Smooth muscle cell (in vitro differentiated cells): ENCODE measurements around the gene XRN1. TPM values are rescaled to one million over a fixed set of nuclear protein-coding genes. Genes with fewer than 3 reads are reported as not detected.

Experiments
- DNase-seq: peaks from one replicate; lab custom pipeline; 2025; ENCODE audit not compliant: unreplicated experiment; lab: John Stamatoyannopoulos, UW
- H2AFZ ChIP-seq: fragments of 200-600 bp; sonication (generic); 2 replicates; pipeline ENCODE4 v1.6.0; 2016; ENCODE audit warnings: antibody characterized with exemption, low read depth, mild to moderate bottlenecking
- H3F3A ChIP-seq: fragments of 200-600 bp; sonication (generic); 2 replicates; pipeline ENCODE4 v1.6.0; 2017; ENCODE audit warnings: antibody characterized with exemption, low read depth
- H3K27ac ChIP-seq: fragments of 200-600 bp; sonication (generic); 2 replicates; pipeline ENCODE4 v1.5.1; 2016; ENCODE audit warnings: low read depth, mild to moderate bottlenecking
- H3K27me3 ChIP-seq: fragments of 200-600 bp; sonication (generic); 2 replicates; pipeline ENCODE4 v1.6.1; 2016; ENCODE audit warnings: low read depth, mild to moderate bottlenecking
- H3K36me3 ChIP-seq: fragments of 200-600 bp; sonication (generic); 2 replicates; pipeline ENCODE4 v1.5.1; 2016; ENCODE audit warnings: low read depth
- H3K4me1 ChIP-seq: fragments of 200-600 bp; sonication (generic); 2 replicates; pipeline ENCODE4 v1.5.1; 2016; ENCODE audit warnings: low read depth
- H3K4me2 ChIP-seq: fragments of 200-600 bp; sonication (generic); 2 replicates; pipeline ENCODE4 v1.6.0; 2016; ENCODE audit warnings: mild to moderate bottlenecking
- H3K4me3 ChIP-seq: fragments of 200-600 bp; sonication (generic); 2 replicates; pipeline ENCODE4 v1.5.1; 2016; ENCODE audit warnings: mild to moderate bottlenecking
- H3K79me2 ChIP-seq: fragments of 200-600 bp; sonication (generic); 2 replicates; pipeline ENCODE4 v1.6.0; 2016; ENCODE audit warnings: low read depth, mild to moderate bottlenecking
- H3K9ac ChIP-seq: fragments of 200-600 bp; sonication (generic); 2 replicates; pipeline ENCODE4 v1.6.0; 2016; ENCODE audit warnings: low read depth
- H3K9me3 ChIP-seq: fragments of 200-600 bp; sonication (generic); replicated peaks from 2 replicates; pipeline ENCODE4 v1.5.1; 2016; ENCODE audit warnings: low read depth
- H4K20me1 ChIP-seq: fragments of 200-600 bp; sonication (generic); 2 replicates; pipeline ENCODE4 v1.6.0; 2016; ENCODE audit warnings: low read depth
- WGBS: methylation state at CpG from one replicate; pipeline ENCODE4 v1.1.7; 2016; ENCODE audit warnings: low lambda C conversion rate; 5-methylcytosine and 5-hydroxymethylcytosine counted together
- polyA plus RNA-seq: library from polyadenylated mRNA; unstranded; fragments of >200 nt; fragmentation: Nextera tagmentation; extraction: Ambion mirVana; gene quantifications from 2 replicates; pipeline ENCODE4 v1.2.1, GENCODE V29; 2016
- total RNA-seq: library from RNA; depleted of rRNA; stranded (reverse); fragments of >200 nt; gene quantifications from 2 replicates; pipeline ENCODE4 v1.2.3, GENCODE V29; 2014
- TF ChIP-seq, protein P1 (sequence below): fragments of 200-600 bp; sonication (generic); IDR thresholded peaks from 2 replicates; pipeline ENCODE4 v1.5.1; 2017; ENCODE audit warnings: borderline replicate concordance, mild to moderate bottlenecking, antibody characterized with exemption; ENCODE audit not compliant: insufficient read depth, poor library complexity, severe bottlenecking

Gene XRN1
- total and polyA plus RNA-seq, 2 experiments from 2014 or later = 7.5 to 37.1 TPM

DNA sequence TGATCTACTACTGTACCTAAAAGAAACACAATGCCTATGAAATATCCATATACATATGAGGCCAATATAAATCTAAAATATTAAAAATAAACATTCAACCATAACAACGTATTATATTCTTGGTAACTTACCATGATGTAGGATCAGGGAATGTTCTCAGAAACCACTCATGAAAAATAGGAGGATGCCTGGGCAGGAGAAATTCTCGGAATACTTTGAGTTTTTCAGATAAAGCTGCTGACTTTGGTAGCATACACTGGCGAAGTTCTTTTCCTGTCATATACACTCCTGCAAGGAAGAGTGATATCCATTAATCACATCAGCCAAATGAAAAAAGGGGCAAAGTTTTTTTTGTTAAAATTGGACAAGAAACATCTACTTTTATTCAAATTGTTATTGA, 11.3 kb upstream of the XRN1 start:
- Histone ChIP-seq H3K9ac (no peak overlapping the region), H2AFZ (no peak overlapping the region), H3K79me2 (no peaks in the 10 kb centered on the region), H3K4me2 (no peak overlapping the region), H3K36me3 (peaks cover 17% of the 10 kb centered on the region), H3K27me3 (no peaks in the 10 kb centered on the region), H3K4me3 (no peak overlapping the region), H3F3A (no peaks in the 10 kb centered on the region), H3K27ac (no peak overlapping the region), H3K9me3 (no peaks in the 10 kb centered on the region), H4K20me1 (no peaks in the 10 kb centered on the region), H3K4me1 (no peaks in the 10 kb centered on the region)
- no peak for DNase-seq
- TF ChIP-seq, protein P1, sequence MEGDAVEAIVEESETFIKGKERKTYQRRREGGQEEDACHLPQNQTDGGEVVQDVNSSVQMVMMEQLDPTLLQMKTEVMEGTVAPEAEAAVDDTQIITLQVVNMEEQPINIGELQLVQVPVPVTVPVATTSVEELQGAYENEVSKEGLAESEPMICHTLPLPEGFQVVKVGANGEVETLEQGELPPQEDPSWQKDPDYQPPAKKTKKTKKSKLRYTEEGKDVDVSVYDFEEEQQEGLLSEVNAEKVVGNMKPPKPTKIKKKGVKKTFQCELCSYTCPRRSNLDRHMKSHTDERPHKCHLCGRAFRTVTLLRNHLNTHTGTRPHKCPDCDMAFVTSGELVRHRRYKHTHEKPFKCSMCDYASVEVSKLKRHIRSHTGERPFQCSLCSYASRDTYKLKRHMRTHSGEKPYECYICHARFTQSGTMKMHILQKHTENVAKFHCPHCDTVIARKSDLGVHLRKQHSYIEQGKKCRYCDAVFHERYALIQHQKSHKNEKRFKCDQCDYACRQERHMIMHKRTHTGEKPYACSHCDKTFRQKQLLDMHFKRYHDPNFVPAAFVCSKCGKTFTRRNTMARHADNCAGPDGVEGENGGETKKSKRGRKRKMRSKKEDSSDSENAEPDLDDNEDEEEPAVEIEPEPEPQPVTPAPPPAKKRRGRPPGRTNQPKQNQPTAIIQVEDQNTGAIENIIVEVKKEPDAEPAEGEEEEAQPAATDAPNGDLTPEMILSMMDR = no peak
- 88% methylated on average over 3 of the region's 3 CpGs for WGBS

DNA sequence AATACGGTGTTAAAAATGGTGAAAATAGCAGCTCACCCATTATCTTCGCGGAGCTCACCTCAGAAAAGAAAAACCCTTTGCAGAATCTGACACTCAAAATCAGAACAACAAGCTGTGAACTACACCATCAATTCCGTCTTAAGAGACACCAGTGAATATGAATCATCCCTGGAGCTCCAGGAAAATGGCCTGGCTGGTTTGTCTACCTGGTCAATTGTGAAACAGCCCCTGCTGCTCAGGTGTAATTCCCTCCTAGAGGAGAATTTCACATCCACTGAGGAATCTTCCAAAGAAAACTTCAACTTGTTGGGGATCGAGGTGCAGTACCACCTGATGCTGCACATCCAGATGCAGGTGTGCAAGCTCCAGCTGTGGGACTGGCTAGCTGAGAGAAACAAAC, 3.0 kb upstream of the XRN1 start:
- H3K9me3 ChIP-seq = no peaks in the 10 kb centered on the region
- no peaks in the 10 kb centered on the region for H3K27me3 ChIP-seq
- H3K27ac ChIP-seq = no peak overlapping the region
- DNase-seq = no peak
- no peak overlapping the region for H3K9ac ChIP-seq
- H3K4me3 ChIP-seq = no peak overlapping the region
- peaks cover 20% of the 10 kb centered on the region for H3K79me2 ChIP-seq
- TF ChIP-seq, protein P1 = no peak
- H2AFZ ChIP-seq = no peak overlapping the region
- peaks cover 2% of the 10 kb centered on the region for H4K20me1 ChIP-seq
- WGBS = 94% methylated on average over 5 of the region's 5 CpGs
- H3K36me3 ChIP-seq = peaks cover 7% of the 10 kb centered on the region
- no peaks in the 10 kb centered on the region for H3F3A ChIP-seq
- no peak overlapping the region for H3K4me2 ChIP-seq
- peaks cover 15% of the 10 kb centered on the region for H3K4me1 ChIP-seq

DNA sequence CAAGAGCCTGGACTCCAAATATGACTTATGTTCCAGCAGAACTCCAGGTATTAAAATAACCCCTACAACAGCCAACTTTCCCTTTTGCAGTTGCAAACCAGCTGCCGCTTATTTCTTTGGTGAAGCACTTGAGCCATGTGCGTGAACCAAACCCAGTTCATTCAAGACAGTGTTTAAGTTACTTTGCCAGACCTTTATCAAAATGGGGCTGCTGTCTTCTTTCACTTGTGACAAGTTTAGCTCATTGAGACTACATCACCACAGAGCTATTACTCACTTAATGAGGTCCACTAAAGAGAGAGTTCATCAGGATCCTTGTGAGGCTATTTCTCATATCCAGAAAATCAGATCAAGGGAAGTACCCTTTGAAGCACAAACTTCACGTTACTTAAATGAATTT, 2.4 kb upstream of the XRN1 start:
- Histone ChIP-seq H3K4me2 (no peak overlapping the region), H3K79me2 (peaks cover 27% of the 10 kb centered on the region), H3K27ac (no peak overlapping the region), H3K4me1 (peaks cover 17% of the 10 kb centered on the region), H3K27me3 (no peaks in the 10 kb centered on the region), H3K9me3 (no peaks in the 10 kb centered on the region), H4K20me1 (peaks cover 9% of the 10 kb centered on the region), H3K36me3 (peaks cover 7% of the 10 kb centered on the region), H3F3A (no peaks in the 10 kb centered on the region), H3K4me3 (no peak overlapping the region), H2AFZ (no peak overlapping the region), H3K9ac (no peak overlapping the region)
- WGBS = 82% methylated on average over 3 of the region's 3 CpGs
- no peak for DNase-seq
- TF ChIP-seq, protein P1 = no peak

DNA sequence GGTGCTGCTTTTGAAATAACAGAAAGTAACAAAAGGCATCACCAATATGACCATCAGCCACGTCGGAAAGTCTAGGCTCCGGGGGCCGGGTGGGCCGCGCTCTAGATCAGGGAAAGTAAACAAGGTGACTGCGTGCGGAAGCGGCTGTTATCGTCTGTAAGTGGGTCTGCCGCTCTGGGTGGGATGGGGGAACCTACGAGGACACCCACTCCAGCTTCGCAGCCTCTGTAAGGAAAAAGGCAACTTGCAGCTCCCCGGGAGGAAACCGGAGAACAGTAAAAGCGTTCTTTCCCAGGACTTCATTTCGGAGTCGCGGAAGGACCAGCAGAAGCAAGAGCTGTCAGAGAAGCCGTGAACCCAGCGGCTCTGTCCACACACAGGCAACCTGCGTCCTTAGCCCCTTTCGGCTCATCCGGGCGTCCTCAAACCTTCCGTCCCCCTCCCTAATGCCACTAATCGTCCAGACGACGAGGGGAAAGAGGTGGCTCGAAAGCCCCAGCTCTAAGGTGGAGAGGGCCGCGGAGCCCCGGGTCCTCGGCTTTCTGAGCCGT, 461 bp downstream of the XRN1 start:
- H3K36me3 ChIP-seq = no peaks in the 10 kb centered on the region
- H2AFZ ChIP-seq = peak overlapping the region; percentile 99
- no peaks in the 10 kb centered on the region for H3F3A ChIP-seq
- peaks cover 17% of the 10 kb centered on the region for H3K4me1 ChIP-seq
- H3K9ac ChIP-seq = peak overlapping the region; percentile 100
- H4K20me1 ChIP-seq = peaks cover 31% of the 10 kb centered on the region
- WGBS = 1% methylated on average over 35 of the region's 35 CpGs
- H3K4me3 ChIP-seq = peak overlapping the region; percentile 99
- H3K9me3 ChIP-seq = no peaks in the 10 kb centered on the region
- peaks cover 55% of the 10 kb centered on the region for H3K79me2 ChIP-seq
- DNase-seq = peak; percentile 23
- H3K27ac ChIP-seq = peak overlapping the region; percentile 99
- TF ChIP-seq, protein P1 = no peak
- peak overlapping the region; percentile 97 for H3K4me2 ChIP-seq
- H3K27me3 ChIP-seq = no peaks in the 10 kb centered on the region
